ENCODE measurements around the gene KRT32.

KRT32 gene

DNA sequence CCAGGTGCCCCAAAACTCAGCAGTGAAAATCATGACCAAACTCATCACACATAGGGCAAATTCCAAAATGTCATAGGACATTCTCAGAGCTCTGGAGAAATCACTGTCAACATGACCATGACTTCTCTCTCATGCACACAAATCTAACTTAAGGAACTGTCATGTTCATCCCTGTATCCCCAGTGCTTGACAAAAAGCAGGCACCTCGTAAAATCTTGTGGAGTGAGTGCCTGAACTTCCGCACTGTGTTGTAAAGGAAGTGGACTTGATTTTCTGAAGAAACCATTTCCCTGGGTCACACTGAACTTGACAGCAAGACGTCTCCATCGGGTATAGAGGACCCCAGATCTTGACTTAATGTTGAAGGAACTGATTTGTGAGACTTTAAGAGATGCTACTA, 45.6 kb downstream of the KRT32 start:
- no peak for TF ChIP-seq POLR2AphosphoS5 (IDR thresholded peaks at IDR 0.05; ENCODE audit: low read depth, low read length)
- TF ChIP-seq, protein P1, sequence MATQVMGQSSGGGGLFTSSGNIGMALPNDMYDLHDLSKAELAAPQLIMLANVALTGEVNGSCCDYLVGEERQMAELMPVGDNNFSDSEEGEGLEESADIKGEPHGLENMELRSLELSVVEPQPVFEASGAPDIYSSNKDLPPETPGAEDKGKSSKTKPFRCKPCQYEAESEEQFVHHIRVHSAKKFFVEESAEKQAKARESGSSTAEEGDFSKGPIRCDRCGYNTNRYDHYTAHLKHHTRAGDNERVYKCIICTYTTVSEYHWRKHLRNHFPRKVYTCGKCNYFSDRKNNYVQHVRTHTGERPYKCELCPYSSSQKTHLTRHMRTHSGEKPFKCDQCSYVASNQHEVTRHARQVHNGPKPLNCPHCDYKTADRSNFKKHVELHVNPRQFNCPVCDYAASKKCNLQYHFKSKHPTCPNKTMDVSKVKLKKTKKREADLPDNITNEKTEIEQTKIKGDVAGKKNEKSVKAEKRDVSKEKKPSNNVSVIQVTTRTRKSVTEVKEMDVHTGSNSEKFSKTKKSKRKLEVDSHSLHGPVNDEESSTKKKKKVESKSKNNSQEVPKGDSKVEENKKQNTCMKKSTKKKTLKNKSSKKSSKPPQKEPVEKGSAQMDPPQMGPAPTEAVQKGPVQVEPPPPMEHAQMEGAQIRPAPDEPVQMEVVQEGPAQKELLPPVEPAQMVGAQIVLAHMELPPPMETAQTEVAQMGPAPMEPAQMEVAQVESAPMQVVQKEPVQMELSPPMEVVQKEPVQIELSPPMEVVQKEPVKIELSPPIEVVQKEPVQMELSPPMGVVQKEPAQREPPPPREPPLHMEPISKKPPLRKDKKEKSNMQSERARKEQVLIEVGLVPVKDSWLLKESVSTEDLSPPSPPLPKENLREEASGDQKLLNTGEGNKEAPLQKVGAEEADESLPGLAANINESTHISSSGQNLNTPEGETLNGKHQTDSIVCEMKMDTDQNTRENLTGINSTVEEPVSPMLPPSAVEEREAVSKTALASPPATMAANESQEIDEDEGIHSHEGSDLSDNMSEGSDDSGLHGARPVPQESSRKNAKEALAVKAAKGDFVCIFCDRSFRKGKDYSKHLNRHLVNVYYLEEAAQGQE (IDR thresholded peaks at IDR 0.05; ENCODE audit: insufficient read depth in 1 of 2, low read depth in 2 of 2, low read length in 2 of 2) = no peak
- TF ChIP-seq FOXP2 (optimal IDR thresholded peaks at IDR 0.05; ENCODE audit: borderline replicate concordance, extremely low read depth, extremely low read length, insufficient read depth) = no peak
- TF ChIP-seq SIN3A (IDR thresholded peaks at IDR 0.05; ENCODE audit: borderline replicate concordance, insufficient read depth, low read length) = no peak
- no peak for TF ChIP-seq TAF1 (IDR thresholded peaks at IDR 0.05; ENCODE audit: borderline replicate concordance, insufficient read depth, low read length)

DNA sequence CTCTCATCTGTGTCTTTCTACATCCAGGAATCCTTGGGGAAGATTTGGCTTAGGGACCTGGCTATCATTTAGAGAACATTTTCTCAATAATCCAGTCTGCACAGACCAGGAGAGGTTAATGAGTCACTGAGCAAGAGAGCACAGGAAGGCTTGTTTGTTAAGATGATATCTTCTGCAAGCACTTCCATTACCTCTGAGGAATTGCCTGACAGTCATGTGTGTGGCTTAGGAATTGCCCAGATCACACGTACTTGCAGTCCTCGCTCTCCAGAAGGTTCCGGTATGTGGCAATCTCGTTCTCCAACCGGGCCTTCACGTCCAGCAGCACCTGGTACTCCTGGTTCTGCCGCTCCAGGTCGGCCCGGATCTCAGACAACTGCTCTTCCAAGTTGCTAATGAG, 46.1 kb downstream of the KRT32 start:
- TF ChIP-seq TAF1 (IDR thresholded peaks at IDR 0.05; ENCODE audit: borderline replicate concordance, insufficient read depth, low read length) = no peak
- TF ChIP-seq, protein P1 (IDR thresholded peaks at IDR 0.05; ENCODE audit: insufficient read depth in 1 of 2, low read depth in 2 of 2, low read length in 2 of 2) = no peak

DNA sequence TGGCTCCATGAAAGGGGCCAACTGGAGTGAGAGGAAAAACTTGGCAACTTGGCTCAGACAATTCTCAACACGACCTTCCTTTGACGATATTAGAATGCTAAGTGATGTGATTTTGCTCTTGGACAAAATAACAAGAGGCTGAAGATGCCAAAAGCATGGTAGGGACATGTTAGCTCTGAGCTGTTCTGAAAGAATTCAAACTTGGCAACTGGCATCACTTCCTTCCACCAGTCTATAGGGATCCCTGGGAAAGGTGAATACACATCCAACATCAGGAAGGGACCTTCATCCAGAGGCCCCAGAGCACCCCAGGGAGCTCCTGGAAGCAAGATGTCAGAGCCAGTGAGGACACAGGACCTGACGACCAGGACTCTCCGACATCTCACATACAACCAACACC, 47.1 kb downstream of the KRT32 start:
- no peak for TF ChIP-seq SIN3A (IDR thresholded peaks at IDR 0.05; ENCODE audit: borderline replicate concordance, insufficient read depth, low read length)
- no peak for TF ChIP-seq TAF1 (IDR thresholded peaks at IDR 0.05; ENCODE audit: borderline replicate concordance, insufficient read depth, low read length)
- no peak for TF ChIP-seq FOXP2 (optimal IDR thresholded peaks at IDR 0.05; ENCODE audit: borderline replicate concordance, extremely low read depth, extremely low read length, insufficient read depth)
- TF ChIP-seq POLR2AphosphoS5 (IDR thresholded peaks at IDR 0.05; ENCODE audit: low read depth, low read length) = no peak
- TF ChIP-seq, protein P1 (IDR thresholded peaks at IDR 0.05; ENCODE audit: insufficient read depth in 1 of 2, low read depth in 2 of 2, low read length in 2 of 2) = no peak

DNA sequence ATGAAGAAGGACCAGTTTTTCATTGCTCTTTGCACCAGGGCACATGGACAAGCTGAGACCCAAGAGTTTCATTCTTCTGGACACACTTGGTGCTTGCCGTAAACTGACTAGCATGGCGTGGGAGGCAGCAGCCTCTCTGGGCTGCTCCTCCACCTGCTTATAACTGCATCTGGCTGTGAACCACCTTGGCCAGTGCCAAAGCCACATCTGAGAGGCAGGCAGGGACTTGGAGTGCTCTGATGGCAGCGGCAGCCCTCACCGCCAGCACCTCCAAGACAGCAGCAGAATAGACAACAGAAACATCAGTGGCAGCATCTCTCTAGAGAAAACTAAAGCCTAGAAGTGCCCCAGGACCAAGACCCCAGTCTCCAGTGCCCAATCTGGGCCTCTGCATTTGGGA, 47.5 kb downstream of the KRT32 start:
- no peak for TF ChIP-seq FOXP2 (optimal IDR thresholded peaks at IDR 0.05; ENCODE audit: borderline replicate concordance, extremely low read depth, extremely low read length, insufficient read depth)
- no peak for TF ChIP-seq TAF1 (IDR thresholded peaks at IDR 0.05; ENCODE audit: borderline replicate concordance, insufficient read depth, low read length)
- TF ChIP-seq SIN3A (IDR thresholded peaks at IDR 0.05; ENCODE audit: borderline replicate concordance, insufficient read depth, low read length) = no peak
- TF ChIP-seq, protein P1 (IDR thresholded peaks at IDR 0.05; ENCODE audit: insufficient read depth in 1 of 2, low read depth in 2 of 2, low read length in 2 of 2) = no peak
- no peak for TF ChIP-seq POLR2AphosphoS5 (IDR thresholded peaks at IDR 0.05; ENCODE audit: low read depth, low read length)

DNA sequence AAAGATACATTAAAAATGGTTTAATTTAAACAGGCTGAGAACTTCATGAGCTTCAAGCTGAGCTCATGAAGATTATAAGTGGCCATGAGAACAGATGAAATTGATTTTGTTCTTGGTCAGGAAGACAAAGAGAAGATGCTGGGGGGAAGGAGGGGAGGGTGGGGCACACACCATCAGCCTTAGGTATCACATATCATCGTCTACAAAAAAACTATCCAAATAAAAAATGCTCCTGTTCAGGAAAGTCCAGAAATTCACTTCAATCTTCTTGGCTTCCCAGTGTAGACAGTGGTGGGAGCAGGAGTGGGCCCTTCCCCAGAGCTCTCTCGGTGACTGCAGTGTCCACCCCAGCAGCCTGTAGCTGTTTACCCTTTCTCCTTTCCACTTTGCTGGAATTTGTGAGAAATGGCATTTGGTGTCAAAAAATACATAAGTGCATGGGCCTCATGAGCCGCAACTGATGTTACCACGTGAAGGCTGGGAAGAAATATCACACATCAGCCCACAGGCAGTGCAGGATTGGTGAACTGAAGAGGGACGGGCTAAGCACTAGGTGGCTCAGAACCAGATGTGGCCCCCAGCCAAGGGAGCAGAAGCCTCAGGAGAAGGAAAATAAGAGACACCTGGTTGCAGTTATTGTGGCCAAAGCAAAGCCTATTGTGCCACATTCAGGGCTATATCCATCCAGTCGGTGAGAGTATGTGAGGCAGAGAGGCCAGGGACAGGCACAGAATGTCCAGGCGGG, 48.9 kb downstream of the KRT32 start:
- TF ChIP-seq TAF1 (IDR thresholded peaks at IDR 0.05; ENCODE audit: borderline replicate concordance, insufficient read depth, low read length) (no peak), POLR2AphosphoS5 (IDR thresholded peaks at IDR 0.05; ENCODE audit: low read depth, low read length) (no peak), FOXP2 (optimal IDR thresholded peaks at IDR 0.05; ENCODE audit: borderline replicate concordance, extremely low read depth, extremely low read length, insufficient read depth) (no peak), SIN3A (IDR thresholded peaks at IDR 0.05; ENCODE audit: borderline replicate concordance, insufficient read depth, low read length) (no peak)
- TF ChIP-seq, protein P1 (IDR thresholded peaks at IDR 0.05; ENCODE audit: insufficient read depth in 1 of 2, low read depth in 2 of 2, low read length in 2 of 2) = no peak
